Ovary (tissue), 3 donors: ENCODE measurements around the gene EXOC6B.

Experiments used
- CTCF ChIP-seq, 3 donors: fragments of 450-650 bp in 2 of 3; fragments of 200-600 bp in 1 of 3; IDR thresholded peaks; one replicate each; pipeline versions ENCODE4 v1.5.1 to v1.8.0; 2016 to 2022; ENCODE audit warnings: antibody characterized with exemption in 3 of 3, mild to moderate bottlenecking in 1 of 3
- EP300 ChIP-seq: sonication (generic); formaldehyde crosslinking; IDR thresholded peaks from one replicate; pipeline ENCODE4 v1.6.1; 2017; ENCODE audit warnings: antibody characterized with exemption
- POLR2A ChIP-seq: fragments of 450-650 bp; IDR thresholded peaks from one replicate; pipeline ENCODE4 v1.6.1; 2017; ENCODE audit warnings: antibody characterized with exemption, mild to moderate bottlenecking, moderate library complexity
- donor health status: DM: no; HTN: no; CAD: no.

- TF ChIP-seq CTCF (IDR thresholded peaks at IDR 0.05): no peak
- no peak for TF ChIP-seq POLR2A
- TF ChIP-seq EP300: no peak
Measured at GRCh38 chr2:72513011-72513410, 312.8 kb downstream of the EXOC6B start.
